ENCODE data around the gene ACVR1B. TPM values are rescaled to one million over a fixed set of nuclear protein-coding genes. Genes with fewer than 3 reads are reported as not detected.

ACVR1B gene
- total and polyA plus RNA-seq, 2 of the 8 experiments (the other 6 are each of a cell fraction or from before 2014, with no cell fraction given): 16.0 to 19.2 TPM

DNA sequence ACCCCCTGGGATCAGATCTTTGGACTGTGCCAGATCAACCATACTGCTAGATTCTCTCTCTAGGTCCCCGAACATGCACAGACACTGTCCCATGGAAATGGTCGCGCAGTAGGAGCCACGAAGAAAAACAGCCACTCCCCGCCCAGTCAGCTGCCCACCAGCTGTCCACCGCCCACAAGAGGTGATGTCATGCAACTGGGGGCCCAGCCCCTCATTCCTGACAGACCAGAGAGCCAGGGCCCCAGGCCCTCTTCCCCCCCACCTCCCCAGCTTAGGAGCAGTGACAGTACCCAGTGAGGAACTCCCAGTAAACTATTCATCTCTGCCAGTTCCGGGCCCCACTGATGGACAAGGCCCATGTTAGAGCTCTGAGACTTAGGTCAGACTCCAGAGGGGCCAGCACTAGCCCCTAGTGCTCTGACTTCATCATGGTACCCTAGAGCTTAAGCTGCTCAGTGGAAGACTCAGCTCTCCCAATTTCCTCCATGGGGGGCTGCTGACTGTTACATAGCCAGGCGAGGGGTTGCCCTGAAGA is 51.6 kb downstream of the ACVR1B start:
- Histone ChIP-seq H3K23ac (ENCODE audit: insufficient read length) (no peak overlapping the region), H4K8ac (ENCODE audit: extremely low read depth, insufficient read depth, low read length) (no peak overlapping the region), H2AK5ac (ENCODE audit: low read depth, low read length) (no peak overlapping the region), H3K18ac (ENCODE audit: extremely low read depth, low read length) (no peak overlapping the region), H3K4me1 (replicated peaks in 1 of 4; ENCODE audit: control insufficient read depth in 3 of 4, insufficient read depth in 4 of 4, low read length in 3 of 4) (peaks cover 0 to 13% (median 6%) of the 10 kb centered on the region in 4 experiments; a peak in 6 of 7 replicates), H4K91ac (replicated peaks; ENCODE audit: insufficient read length, low read length) (no peak overlapping the region), H3K27ac (ENCODE audit: low read depth, low read length) (no peak overlapping the region), H2AFZ (ENCODE audit: low read length) (no peak overlapping the region), H3K9me3 (ENCODE audit: insufficient read depth in 2 of 2, low read depth in 1 of 2, low read length in 1 of 2) (no peaks in the 10 kb centered on the region), H3K14ac (ENCODE audit: insufficient read length) (no peak overlapping the region), H2BK15ac (ENCODE audit: low read length) (no peak overlapping the region), H3K23me2 (ENCODE audit: low read depth, low read length) (peaks cover 10% of the 10 kb centered on the region; the same call in 1 of the 2 replicates), H2BK12ac (ENCODE audit: low read depth, low read length) (no peak overlapping the region), H3K79me1 (ENCODE audit: low read depth, low read length) (no peaks in the 10 kb centered on the region), H3K79me2 (ENCODE audit: control insufficient read depth in 1 of 2, insufficient read depth in 2 of 2, low read length in 2 of 2) (no peaks in the 10 kb centered on the region), H2BK120ac (replicated peaks; ENCODE audit: low read depth, low read length) (no peak overlapping the region), H3K4ac (replicated peaks; ENCODE audit: insufficient read length, low read depth, low read length) (no peak overlapping the region), H3K4me3 (ENCODE audit: extremely low read depth in 1 of 4, insufficient read depth in 2 of 4, low read depth in 3 of 4, low read length in 4 of 4) (no peak overlapping the region), H4K5ac (ENCODE audit: insufficient read length, low read depth, low read length) (no peak overlapping the region), H2BK5ac (ENCODE audit: low read depth, low read length) (no peak overlapping the region), H3K56ac (replicated peaks; ENCODE audit: insufficient read length, low read depth, low read length) (no peak overlapping the region), H3K4me2 (ENCODE audit: insufficient read depth in 1 of 2, low read depth in 2 of 2, low read length in 2 of 2) (no peak overlapping the region), H3K27me3 (replicated peaks in 1 of 4; ENCODE audit: control insufficient read depth in 3 of 4, extremely low read depth in 1 of 4, insufficient read depth in 3 of 4, low read length in 3 of 4) (peaks cover 18 to 36% (median 33%) of the 10 kb centered on the region in 4 experiments), H3K9ac (replicated peaks in 1 of 4; ENCODE audit: extremely low read depth in 1 of 4, low read depth in 3 of 4, low read length in 3 of 4) (no peak overlapping the region), H2BK20ac (ENCODE audit: low read length) (no peak overlapping the region), H3K36me3 (ENCODE audit: control insufficient read depth in 2 of 4, insufficient read depth in 4 of 4, low read length in 3 of 4) (no peaks in the 10 kb centered on the region; a peak in 1 of 8 replicates), H4K20me1 (replicated peaks in 1 of 2; ENCODE audit: control insufficient read depth in 1 of 2, insufficient read depth in 2 of 2, low read length in 2 of 2) (no peaks in the 10 kb centered on the region)
- ChIA-PET POLR2A (ENCODE audit: partially characterized antibody) (interaction anchor here (1.1 to 6.5 kb wide), 7 partner anchors 9 to 77 kb away, joined by 3 to 62 read pairs (median 5); partner anchors contain the start of genes NR4A1 and SMIM41), CTCF (ENCODE audit: partially characterized antibody) (interaction anchor here (0.6 to 38.2 kb wide), 25 partner anchors 9 to 1754 kb away, joined by 3 to 1249 read pairs (median 8); partner anchors contain the start of genes ATG101, NR4A1 and SMIM41)
- 80% methylated on average over 8 of the region's 8 CpGs; no CpG with 5 or more reads in 1 of the 2 experiments for WGBS, 2 experiments (ENCODE audit: extremely low coverage in 1 of 2, insufficient coverage in 1 of 2, insufficient read length in 1 of 2, insufficient replicate concordance in 2 of 2, low coverage in 1 of 2, low lambda C conversion rate in 2 of 2, missing lambda C conversion rate in 1 of 2)
- FAIRE-seq (no peak), DNase-seq (ENCODE audit: low read depth in 1 of 2, low spot score in 2 of 2) (no peak)
- TF ChIP-seq SIX5 (IDR thresholded peaks at IDR 0.05; ENCODE audit: low read depth, low read length) (no peak), CBX8 (IDR thresholded peaks at IDR 0.05; ENCODE audit: borderline replicate concordance, low read depth, low read length) (no peak), POLR2A (IDR thresholded peaks at IDR 0.05; ENCODE audit: control extremely low read depth in 1 of 2, low read depth in 2 of 2, low read length in 2 of 2) (no peak), CTBP2 (IDR thresholded peaks at IDR 0.05; ENCODE audit: borderline replicate concordance, insufficient read depth, insufficient read length, low read length) (no peak), JUN (IDR thresholded peaks at IDR 0.05; ENCODE audit: low read depth, low read length) (no peak), RXRA (IDR thresholded peaks at IDR 0.05; ENCODE audit: insufficient read depth, low read depth, low read length) (no peak), EGR1 (IDR thresholded peaks at IDR 0.05; ENCODE audit: borderline replicate concordance, low read depth, low read length) (no peak), TBP (IDR thresholded peaks at IDR 0.05; ENCODE audit: low read depth, low read length) (no peak), EZH2 (IDR thresholded peaks at IDR 0.05; ENCODE audit: low read depth, low read length, severe bottlenecking) (no peak), JUND (IDR thresholded peaks at IDR 0.05; ENCODE audit: low read length) (no peak), TAF1 (IDR thresholded peaks at IDR 0.05; ENCODE audit: low read depth, low read length) (no peak), SP4 (IDR thresholded peaks at IDR 0.05; ENCODE audit: low read length) (no peak)
- TF ChIP-seq, protein P1, sequence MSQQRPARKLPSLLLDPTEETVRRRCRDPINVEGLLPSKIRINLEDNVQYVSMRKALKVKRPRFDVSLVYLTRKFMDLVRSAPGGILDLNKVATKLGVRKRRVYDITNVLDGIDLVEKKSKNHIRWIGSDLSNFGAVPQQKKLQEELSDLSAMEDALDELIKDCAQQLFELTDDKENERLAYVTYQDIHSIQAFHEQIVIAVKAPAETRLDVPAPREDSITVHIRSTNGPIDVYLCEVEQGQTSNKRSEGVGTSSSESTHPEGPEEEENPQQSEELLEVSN (IDR thresholded peaks at IDR 0.05): no peak
